A172 (cell line): ENCODE results near the gene PAPOLA. TPM values are rescaled to one million over a fixed set of nuclear protein-coding genes. Genes with fewer than 3 reads are reported as not detected.
A peak's percentile ranks its signal among the peaks of the same experiment; 100 is the strongest.
"Not testable (repeated sequence)": the region's sequence is repeated elsewhere in the genome, so short reads cannot be mapped to it uniquely, and the experiment has no call there.

Experiments
- DNase-seq: peaks from one replicate; pipeline ENCODE4 v3.0.0-alpha.2; 2015; ENCODE audit warnings: low spot score
- total RNA-seq: library from RNA; depleted of rRNA; stranded (reverse); fragments of >200 nt; shearing (Covaris generic); gene quantifications from 2 replicates; pipeline ENCODE4 v1.2.3, GENCODE V29; 2014

PAPOLA gene
- total RNA-seq, 1 experiment from 2014 or later: 64.6 TPM

- DNase-seq: peak; percentile 8
Observed at GRCh38 chr14:96502621-96503305, 581 bp downstream of the PAPOLA start.

- no peak for DNase-seq
Observed at GRCh38 chr14:96503306-96503679, 1.1 kb downstream of the PAPOLA start.

- not testable (repeated sequence) for DNase-seq
Observed at GRCh38 chr14:96504353-96504752, 2.2 kb downstream of the PAPOLA start.

GRCh38 chr14:96507723-96508122 is 5.5 kb downstream of the PAPOLA start:
- DNase-seq: no peak

GRCh38 chr14:96508900-96509299 is 6.7 kb downstream of the PAPOLA start:
- no peak for DNase-seq

- DNase-seq: no peak
Observed at GRCh38 chr14:96509457-96510090, 7.4 kb downstream of the PAPOLA start.

- DNase-seq: no peak
Observed at GRCh38 chr14:96511146-96511545, 9.0 kb downstream of the PAPOLA start.

GRCh38 chr14:96511667-96512066 is 9.5 kb downstream of the PAPOLA start:
- DNase-seq: no peak

GRCh38 chr14:96512122-96512521 is 9.9 kb downstream of the PAPOLA start:
- DNase-seq: no peak

- DNase-seq: no peak
Observed at GRCh38 chr14:96512602-96513397, 10.6 kb downstream of the PAPOLA start.

- DNase-seq: no peak
Observed at GRCh38 chr14:96514694-96515093, 12.5 kb downstream of the PAPOLA start.

GRCh38 chr14:96515731-96516130 is 13.5 kb downstream of the PAPOLA start:
- DNase-seq: no peak

- DNase-seq: no peak
Observed at GRCh38 chr14:96516351-96516750, 14.2 kb downstream of the PAPOLA start.

GRCh38 chr14:96519970-96520369 is 17.8 kb downstream of the PAPOLA start:
- DNase-seq: no peak

- DNase-seq: no peak
Observed at GRCh38 chr14:96525452-96525851, 23.3 kb downstream of the PAPOLA start.

- DNase-seq: no peak
Observed at GRCh38 chr14:96532632-96533031, 30.4 kb downstream of the PAPOLA start.

- DNase-seq: no peak
Observed at GRCh38 chr14:96536807-96537206, 34.6 kb downstream of the PAPOLA start.

GRCh38 chr14:96538097-96538989 is 36.2 kb downstream of the PAPOLA start:
- no peak for DNase-seq

GRCh38 chr14:96538990-96539317 is 36.8 kb downstream of the PAPOLA start:
- DNase-seq: no peak

GRCh38 chr14:96554315-96554910 is 52.2 kb downstream of the PAPOLA start:
- no peak for DNase-seq

- no peak for DNase-seq
Observed at GRCh38 chr14:96559571-96559970, 57.4 kb downstream of the PAPOLA start.

- no peak for DNase-seq
Observed at GRCh38 chr14:96564389-96564788, 62.2 kb downstream of the PAPOLA start.
